Fibroblast of lung (primary cell): ENCODE measurements around the gene OPN3.

Experiments used
- EZH2 ChIP-seq: IDR thresholded peaks from 2 replicates; pipeline ENCODE4 v1.5.1; 2012; ENCODE audit warnings: low read length, control low read depth, mild to moderate bottlenecking; ENCODE audit errors: missing control alignments
- TF ChIP-seq, protein P1 (sequence below), 2 donors: IDR thresholded peaks in 1 of 2; conservative IDR thresholded peaks in 1 of 2; 1 replicate in 1 of 2; 2 replicates in 1 of 2; pipeline ENCODE4 v1.5.1; 2011 to 2012; ENCODE audit warnings: low read length in 2 of 2, control low read depth in 1 of 2, inconsistent platforms in 1 of 2, low read depth in 1 of 2, mild to moderate bottlenecking in 1 of 2

DNA sequence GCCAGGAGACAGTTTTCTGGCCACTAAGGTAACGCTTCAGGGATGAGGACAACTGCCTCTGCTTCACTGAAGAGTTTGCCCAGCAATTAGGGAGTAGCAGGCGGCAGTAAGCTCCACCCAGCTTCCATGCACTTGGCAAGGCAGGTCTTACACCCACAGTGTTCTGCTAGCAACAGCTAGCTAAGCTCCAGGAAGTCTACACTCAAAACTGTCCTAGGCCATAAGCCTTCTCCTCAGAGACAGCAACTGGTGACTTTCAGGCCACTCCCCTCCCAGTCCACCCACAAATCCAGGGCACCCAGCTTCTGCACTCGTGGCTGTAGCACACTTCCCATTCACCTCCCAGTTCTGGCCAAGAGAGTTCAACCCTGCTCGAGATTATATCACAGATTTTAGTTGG lies 60.7 kb downstream of the OPN3 start:
- TF ChIP-seq, protein P1, sequence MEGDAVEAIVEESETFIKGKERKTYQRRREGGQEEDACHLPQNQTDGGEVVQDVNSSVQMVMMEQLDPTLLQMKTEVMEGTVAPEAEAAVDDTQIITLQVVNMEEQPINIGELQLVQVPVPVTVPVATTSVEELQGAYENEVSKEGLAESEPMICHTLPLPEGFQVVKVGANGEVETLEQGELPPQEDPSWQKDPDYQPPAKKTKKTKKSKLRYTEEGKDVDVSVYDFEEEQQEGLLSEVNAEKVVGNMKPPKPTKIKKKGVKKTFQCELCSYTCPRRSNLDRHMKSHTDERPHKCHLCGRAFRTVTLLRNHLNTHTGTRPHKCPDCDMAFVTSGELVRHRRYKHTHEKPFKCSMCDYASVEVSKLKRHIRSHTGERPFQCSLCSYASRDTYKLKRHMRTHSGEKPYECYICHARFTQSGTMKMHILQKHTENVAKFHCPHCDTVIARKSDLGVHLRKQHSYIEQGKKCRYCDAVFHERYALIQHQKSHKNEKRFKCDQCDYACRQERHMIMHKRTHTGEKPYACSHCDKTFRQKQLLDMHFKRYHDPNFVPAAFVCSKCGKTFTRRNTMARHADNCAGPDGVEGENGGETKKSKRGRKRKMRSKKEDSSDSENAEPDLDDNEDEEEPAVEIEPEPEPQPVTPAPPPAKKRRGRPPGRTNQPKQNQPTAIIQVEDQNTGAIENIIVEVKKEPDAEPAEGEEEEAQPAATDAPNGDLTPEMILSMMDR (conservative IDR thresholded peaks at IDR 0.05 in 1 of 2, IDR thresholded peaks at IDR 0.05 in 1 of 2; ENCODE audit: low read depth in 1 of 2, low read length in 2 of 2) = no peak
- TF ChIP-seq EZH2 = no peak
